Measurements from ENCODE around the gene DMRTA1.

The DMRTA1 gene

GRCh38 chr9:22413884-22414283 is 32.7 kb upstream of the DMRTA1 start:
- Histone ChIP-seq H4K20me1 (ENCODE audit: insufficient read depth, low read length) (no peaks in the 10 kb centered on the region), H3K4me2 (ENCODE audit: insufficient read depth, low read length) (no peak overlapping the region), H3K9me3 (ENCODE audit: insufficient read depth, low read length, severe bottlenecking) (no peaks in the 10 kb centered on the region), H3K27me3 (ENCODE audit: insufficient read depth, low read length, poor library complexity) (no peaks in the 10 kb centered on the region), H3K4me1 (ENCODE audit: insufficient read depth, low read length) (no peaks in the 10 kb centered on the region), H2AFZ (ENCODE audit: low read depth, low read length) (no peak overlapping the region), H3K9ac (ENCODE audit: low read depth, low read length) (no peak overlapping the region), H3K4me3 (ENCODE audit: low read depth in 1 of 2, low read length in 2 of 2) (no peak overlapping the region), H3K27ac (ENCODE audit: low read length) (no peak overlapping the region), H3K79me2 (ENCODE audit: insufficient read depth, low read length) (no peaks in the 10 kb centered on the region), H3K36me3 (ENCODE audit: insufficient read depth, low read length) (no peaks in the 10 kb centered on the region)
- no peak for ATAC-seq (ENCODE audit: insufficient read depth, low read depth)
- TF ChIP-seq EZH2 (IDR thresholded peaks at IDR 0.05; ENCODE audit: borderline replicate concordance, low read depth, low read length, severe bottlenecking) (no peak), CTCF (IDR thresholded peaks at IDR 0.05; ENCODE audit: borderline replicate concordance, extremely low read depth, low read length, poor library complexity, severe bottlenecking) (no peak)
- no peak for DNase-seq

- no peaks in the 10 kb centered on the region for H3K9me3 ChIP-seq (ENCODE audit: insufficient read depth, low read length, severe bottlenecking)
- no peak for ATAC-seq (ENCODE audit: insufficient read depth, low read depth)
These were observed 30.5 kb upstream of the DMRTA1 start for GRCh38 chr9:22415941-22416691.

GRCh38 chr9:22416692-22417060 is 29.9 kb upstream of the DMRTA1 start:
- TF ChIP-seq EZH2 (IDR thresholded peaks at IDR 0.05; ENCODE audit: borderline replicate concordance, low read depth, low read length, severe bottlenecking) (no peak), CTCF (IDR thresholded peaks at IDR 0.05; ENCODE audit: borderline replicate concordance, extremely low read depth, low read length, poor library complexity, severe bottlenecking) (no peak)
- H3K36me3 ChIP-seq (ENCODE audit: insufficient read depth, low read length): no peaks in the 10 kb centered on the region
- no peaks in the 10 kb centered on the region for H3K9me3 ChIP-seq (ENCODE audit: insufficient read depth, low read length, severe bottlenecking)
- H2AFZ ChIP-seq (ENCODE audit: low read depth, low read length): no peak overlapping the region
- no peak overlapping the region for H3K4me2 ChIP-seq (ENCODE audit: insufficient read depth, low read length)
- no peaks in the 10 kb centered on the region for H4K20me1 ChIP-seq (ENCODE audit: insufficient read depth, low read length)
- 0 out of 3 replicates have a peak, but pooled peaks have one; percentile 7 for ATAC-seq (ENCODE audit: insufficient read depth, low read depth)
- H3K27me3 ChIP-seq (ENCODE audit: insufficient read depth, low read length, poor library complexity): no peaks in the 10 kb centered on the region
- H3K79me2 ChIP-seq (ENCODE audit: insufficient read depth, low read length): no peaks in the 10 kb centered on the region
- H3K27ac ChIP-seq (ENCODE audit: low read length): no peak overlapping the region
- no peak for DNase-seq
- no peak overlapping the region for H3K4me3 ChIP-seq (ENCODE audit: low read depth in 1 of 2, low read length in 2 of 2)
- no peak overlapping the region for H3K9ac ChIP-seq (ENCODE audit: low read depth, low read length)
- no peaks in the 10 kb centered on the region for H3K4me1 ChIP-seq (ENCODE audit: insufficient read depth, low read length)

More at GRCh38 chr9:22415941-22416691, 30.5 kb upstream of the DMRTA1 start:
- DNase-seq: no peak
- no peaks in the 10 kb centered on the region for H3K79me2 ChIP-seq (ENCODE audit: insufficient read depth, low read length)
- no peak overlapping the region for H2AFZ ChIP-seq (ENCODE audit: low read depth, low read length)
- no peaks in the 10 kb centered on the region for H3K27me3 ChIP-seq (ENCODE audit: insufficient read depth, low read length, poor library complexity)
- H3K27ac ChIP-seq (ENCODE audit: low read length): no peak overlapping the region
- H4K20me1 ChIP-seq (ENCODE audit: insufficient read depth, low read length): no peaks in the 10 kb centered on the region
- no peak overlapping the region for H3K4me2 ChIP-seq (ENCODE audit: insufficient read depth, low read length)
- no peaks in the 10 kb centered on the region for H3K4me1 ChIP-seq (ENCODE audit: insufficient read depth, low read length)
- TF ChIP-seq CTCF (IDR thresholded peaks at IDR 0.05; ENCODE audit: borderline replicate concordance, extremely low read depth, low read length, poor library complexity, severe bottlenecking) (no peak), EZH2 (IDR thresholded peaks at IDR 0.05; ENCODE audit: borderline replicate concordance, low read depth, low read length, severe bottlenecking) (no peak)
- no peaks in the 10 kb centered on the region for H3K36me3 ChIP-seq (ENCODE audit: insufficient read depth, low read length)
- H3K9ac ChIP-seq (ENCODE audit: low read depth, low read length): no peak overlapping the region
- no peak overlapping the region for H3K4me3 ChIP-seq (ENCODE audit: low read depth in 1 of 2, low read length in 2 of 2)

Measured in DND-41 (cell line).